HepG2 (cell line): Measurements from ENCODE around the gene SMAD3. TPM values are rescaled to one million over a fixed set of nuclear protein-coding genes. Genes with fewer than 3 reads are reported as not detected.

Experiments used
- DPF2 ChIP-seq: sonication (generic); formaldehyde crosslinking; IDR thresholded peaks from 2 replicates; pipeline ENCODE4 v1.4.0; 2020; ENCODE audit warnings: mild to moderate bottlenecking, low read depth, missing genetic modification reagents, borderline replicate concordance
- ELF1 ChIP-seq: sonication (generic); formaldehyde crosslinking; IDR thresholded peaks from 2 replicates; pipeline ENCODE4 v1.4.0; 2020; ENCODE audit warnings: missing genetic modification reagents
- GPN1 ChIP-seq: sonication (generic); formaldehyde crosslinking; IDR thresholded peaks from 2 replicates; pipeline ENCODE4 v1.5.1; 2020; ENCODE audit warnings: missing genetic modification reagents, borderline replicate concordance
- KLF16 ChIP-seq, 2 experiments: sonication (generic) in 1 of 2; formaldehyde crosslinking in 1 of 2; IDR thresholded peaks; 2 replicates each; pipeline versions ENCODE4 v1.6.1 to v1.8.0; 2016 to 2023; ENCODE audit warnings: missing genetic modification reagents in 2 of 2, missing compliant biosample characterization in 1 of 2
- MXI1 ChIP-seq: IDR thresholded peaks from 3 replicates; pipeline ENCODE4 v1.6.1; 2012; ENCODE audit warnings: low read depth, low read length, inconsistent platforms, borderline replicate concordance
- NFATC3 ChIP-seq: sonication (generic); formaldehyde crosslinking; IDR thresholded peaks from 2 replicates; pipeline ENCODE4 v1.5.1; 2020; ENCODE audit warnings: mild to moderate bottlenecking, missing genetic modification reagents
- PAF1 ChIP-seq: IDR thresholded peaks from 2 replicates; pipeline ENCODE4 v1.6.1; 2016; ENCODE audit warnings: missing genetic modification reagents, missing compliant biosample characterization
- POGK ChIP-seq: sonication (generic); formaldehyde crosslinking; conservative IDR thresholded peaks from 2 replicates; pipeline ENCODE4 v1.8.0; 2022; ENCODE audit warnings: mild to moderate bottlenecking, moderate library complexity, missing genetic modification reagents
- RFX1 ChIP-seq: fragments of 450-650 bp; IDR thresholded peaks from 2 replicates; pipeline ENCODE4 v1.6.1; 2017
- SMYD3 ChIP-seq: sonication (generic); formaldehyde crosslinking; IDR thresholded peaks from 2 replicates; pipeline ENCODE4 v1.8.1; 2023; ENCODE audit warnings: mild to moderate bottlenecking, missing genetic modification reagents
- SP2 ChIP-seq: sonication (generic); formaldehyde crosslinking; IDR thresholded peaks from 2 replicates; pipeline ENCODE4 v1.5.1; 2020; ENCODE audit warnings: mild to moderate bottlenecking, missing genetic modification reagents
- SP4 ChIP-seq: sonication (generic); formaldehyde crosslinking; IDR thresholded peaks from 2 replicates; pipeline ENCODE4 v1.8.1; 2023; ENCODE audit warnings: mild to moderate bottlenecking, missing genetic modification reagents
- ZBTB21 ChIP-seq: sonication (generic); formaldehyde crosslinking; IDR thresholded peaks from 2 replicates; pipeline ENCODE4 v1.4.0; 2020; ENCODE audit warnings: missing genetic modification reagents
- ZNF576 ChIP-seq: sonication (generic); formaldehyde crosslinking; IDR thresholded peaks from 2 replicates; pipeline ENCODE4 v1.4.0; 2020; ENCODE audit warnings: mild to moderate bottlenecking, missing genetic modification reagents
- ZNF577 ChIP-seq: sonication (generic); formaldehyde crosslinking; IDR thresholded peaks from 2 replicates; pipeline ENCODE4 v1.4.0; 2020; ENCODE audit warnings: mild to moderate bottlenecking, low read depth, missing genetic modification reagents, borderline replicate concordance
- ZNF609 ChIP-seq: sonication (generic); formaldehyde crosslinking; IDR thresholded peaks from 2 replicates; pipeline ENCODE4 v1.4.0; 2020; ENCODE audit warnings: mild to moderate bottlenecking, missing genetic modification reagents, borderline replicate concordance
- ZNF629 ChIP-seq: sonication (generic); formaldehyde crosslinking; conservative IDR thresholded peaks from 2 replicates; pipeline ENCODE4 v1.5.0; 2020; ENCODE audit warnings: missing genetic modification reagents
- ZZZ3 ChIP-seq: sonication (generic); formaldehyde crosslinking; IDR thresholded peaks from 2 replicates; pipeline ENCODE4 v1.4.0; 2020; ENCODE audit warnings: missing genetic modification reagents, mild to moderate bottlenecking, borderline replicate concordance
- polyA plus RNA-seq, 8 experiments: library from polyadenylated mRNA; depleted of rRNA in 3 of 8; stranded (reverse) in 7 of 8; unstranded in 1 of 8; fragments of >200 nt; fragmentation: Illumina TruSeq in 4 of 8; extraction: Trizol in 4 of 8; gene quantifications; 2 replicates each; pipeline versions ENCODE4 v1.2.1 to v1.2.3, GENCODE V29; 2011 to 2016; ENCODE audit warnings: low read depth in 4 of 8, missing spikeins in 1 of 8, mixed read lengths in 1 of 8; ENCODE audit not compliant: insufficient read depth in 1 of 8
- total RNA-seq, 5 experiments: library from RNA; depleted of rRNA; stranded (reverse); fragments of >200 nt; fragmentation: Illumina TruSeq; extraction: Trizol; gene quantifications; 2 replicates each; pipeline ENCODE4 v1.2.3, GENCODE V29; 2016; ENCODE audit warnings: low read depth in 1 of 5

The SMAD3 gene
- total and polyA plus RNA-seq, 2 of the 13 experiments (the other 11 are each of a cell fraction or from before 2014, with no cell fraction given), result 8.6 to 56.3 TPM

- peak; percentile 65 for TF ChIP-seq DPF2 (CRISPR knock-in tag)
- peak; percentile 65; the same call in 1 of the 3 replicates for TF ChIP-seq MXI1
- TF ChIP-seq PAF1, result no peak; the same call in 1 of the 2 replicates
- TF ChIP-seq RFX1, result no peak
- TF ChIP-seq ZNF576 (CRISPR knock-in tag), result no peak
- TF ChIP-seq ZNF629, result no peak; the same call in none of the 2 replicates
- no peak for TF ChIP-seq NFATC3 (CRISPR knock-in tag)
- peak; percentile 46; the same call in 1 of the 2 replicates for TF ChIP-seq ZNF609 (CRISPR knock-in tag)
- TF ChIP-seq ZBTB21 (CRISPR knock-in tag), result no peak
- TF ChIP-seq SMYD3 (CRISPR knock-in tag), result no peak
- TF ChIP-seq KLF16 (CRISPR knock-in tag; IDR thresholded peaks at IDR 0.05), result peak in 1 of 2 experiments; percentile 68; a peak in 1 of 4 replicates
- TF ChIP-seq ZNF577 (CRISPR knock-in tag), result no peak
- TF ChIP-seq ELF1 (CRISPR knock-in tag), result peak; percentile 38; the same call in 1 of the 2 replicates
- no peak for TF ChIP-seq GPN1 (CRISPR knock-in tag)
- no peak for TF ChIP-seq ZZZ3 (CRISPR knock-in tag)
- no peak for TF ChIP-seq SP2
- no peak for TF ChIP-seq SP4 (CRISPR knock-in tag)
- TF ChIP-seq POGK (CRISPR knock-in tag), result peak; percentile 23; the same call in 1 of the 2 replicates
Observed at GRCh38 chr15:67048281-67049279, 16.8 kb upstream of the SMAD3 start (continued).
